Measurements from ENCODE around the gene CAMKK2. TPM values are rescaled to one million over a fixed set of nuclear protein-coding genes. Genes with fewer than 3 reads are reported as not detected.

CAMKK2 gene
- total RNA-seq, 4 donors from 2014 or later: 34.1 to 38.4 (median 36.3) TPM

GRCh38 chr12:121334513-121335343, 38.2 kb upstream of the CAMKK2 start:
- TF ChIP-seq POLR2A (IDR thresholded peaks at IDR 0.05) (no peak), CTCF (IDR thresholded peaks at IDR 0.05) (peak; percentile 33 to 86 (median 74))
- H3K27ac ChIP-seq: no peak overlapping the region
- no peak overlapping the region for H3K4me3 ChIP-seq (replicated peaks in 1 of 3)
- no peaks in the 10 kb centered on the region for H3K27me3 ChIP-seq
- H3K36me3 ChIP-seq: peaks cover 31 to 39% of the 10 kb centered on the region in 2 donors
- no peaks in the 10 kb centered on the region for H3K9me3 ChIP-seq
- intact Hi-C loops (cut with DNase I): loop anchor here (5.0 kb wide), 1 partner anchor 108 kb away; no protein-coding TSS in a partner anchor
- H3K4me1 ChIP-seq: no peaks in the 10 kb centered on the region
- no peak for DNase-seq
- WGBS, 2 donors: 62% methylated on average over 8 of the region's 8 CpGs

- Histone ChIP-seq H3K4me1 (no peaks in the 10 kb centered on the region), H3K27ac (no peak overlapping the region), H3K9me3 (no peaks in the 10 kb centered on the region), H3K27me3 (no peaks in the 10 kb centered on the region), H3K36me3 (peaks cover 39 to 45% of the 10 kb centered on the region in 2 donors), H3K4me3 (replicated peaks in 1 of 3) (no peak overlapping the region)
- no peak for DNase-seq
- TF ChIP-seq CTCF (IDR thresholded peaks at IDR 0.05): no peak
- no peak for TF ChIP-seq POLR2A (IDR thresholded peaks at IDR 0.05)
- intact Hi-C loops (cut with DNase I): loop anchor here (5.0 kb wide), 1 partner anchor 109 kb away; no protein-coding TSS in a partner anchor
- 90 to 97% methylated on average over 1 of the region's 1 CpG for WGBS, 2 donors
Observed at GRCh38 chr12:121333747-121334146, 37.2 kb upstream of the CAMKK2 start.

- H3K9me3 ChIP-seq: no peaks in the 10 kb centered on the region
- intact Hi-C loops (cut with DNase I): loop anchor here (5.0 kb wide), 1 partner anchor 111 kb away; no protein-coding TSS in a partner anchor
- TF ChIP-seq CTCF (IDR thresholded peaks at IDR 0.05): no peak
- TF ChIP-seq POLR2A (IDR thresholded peaks at IDR 0.05): no peak
- H3K4me1 ChIP-seq: no peaks in the 10 kb centered on the region
- H3K36me3 ChIP-seq: peaks cover 59 to 68% of the 10 kb centered on the region in 2 donors
- no peaks in the 10 kb centered on the region for H3K27me3 ChIP-seq
- no peak overlapping the region for H3K4me3 ChIP-seq (replicated peaks in 1 of 3)
- DNase-seq: no peak
- H3K27ac ChIP-seq: no peak overlapping the region
- 88 to 90% methylated on average over 6 of the region's 6 CpGs for WGBS, 2 donors
Observed at GRCh38 chr12:121331248-121331647, 34.7 kb upstream of the CAMKK2 start.

- H3K4me3 ChIP-seq (replicated peaks in 1 of 3): no peak overlapping the region
- no peak for DNase-seq
- peaks cover 61 to 72% of the 10 kb centered on the region in 2 donors for H3K36me3 ChIP-seq
- no peaks in the 10 kb centered on the region for H3K9me3 ChIP-seq
- TF ChIP-seq CTCF (IDR thresholded peaks at IDR 0.05) (no peak), POLR2A (IDR thresholded peaks at IDR 0.05) (no peak)
- no peaks in the 10 kb centered on the region for H3K4me1 ChIP-seq
- intact Hi-C loops (cut with DNase I): loop anchor here (5.0 kb wide), 1 partner anchor 112 kb away; no protein-coding TSS in a partner anchor
- H3K27ac ChIP-seq: no peak overlapping the region
- no peaks in the 10 kb centered on the region for H3K27me3 ChIP-seq
Observed at GRCh38 chr12:121330692-121331091, 34.2 kb upstream of the CAMKK2 start.

GRCh38 chr12:121330195-121330594, 33.7 kb upstream of the CAMKK2 start:
- TF ChIP-seq CTCF (IDR thresholded peaks at IDR 0.05): no peak
- TF ChIP-seq POLR2A (IDR thresholded peaks at IDR 0.05): no peak
- Histone ChIP-seq H3K27me3 (no peaks in the 10 kb centered on the region), H3K27ac (no peak overlapping the region), H3K9me3 (no peaks in the 10 kb centered on the region), H3K36me3 (peaks cover 56 to 67% of the 10 kb centered on the region in 2 donors), H3K4me3 (replicated peaks in 1 of 3) (no peak overlapping the region), H3K4me1 (no peaks in the 10 kb centered on the region)
- intact Hi-C loops (cut with DNase I): loop anchor here (5.0 kb wide), 1 partner anchor 112 kb away; no protein-coding TSS in a partner anchor
- WGBS, 2 donors: 95 to 97% methylated on average over 4 of the region's 4 CpGs
- DNase-seq: no peak

Measured in thyroid gland (tissue), 4 donors.